HFF-Myc (cell line): ENCODE data around the gene GDI2.

ENCODE experiments used
- DNase-seq: peaks from one replicate; pipeline ENCODE4 v3.0.0-alpha.2; 2011; ENCODE audit warnings: low read depth; ENCODE audit errors: extremely low read depth
- H3K4me3 ChIP-seq: replicated peaks from 2 replicates; pipeline ENCODE4 v1.5.1; 2011; ENCODE audit warnings: low read depth, mild to moderate bottlenecking, control low read depth, low read length
- CTCF ChIP-seq: IDR thresholded peaks from 2 replicates; pipeline ENCODE4 v1.5.1; 2012; ENCODE audit warnings: mild to moderate bottlenecking, low read depth, low read length, control low read depth; ENCODE audit errors: missing control alignments

Gene GDI2

DNA sequence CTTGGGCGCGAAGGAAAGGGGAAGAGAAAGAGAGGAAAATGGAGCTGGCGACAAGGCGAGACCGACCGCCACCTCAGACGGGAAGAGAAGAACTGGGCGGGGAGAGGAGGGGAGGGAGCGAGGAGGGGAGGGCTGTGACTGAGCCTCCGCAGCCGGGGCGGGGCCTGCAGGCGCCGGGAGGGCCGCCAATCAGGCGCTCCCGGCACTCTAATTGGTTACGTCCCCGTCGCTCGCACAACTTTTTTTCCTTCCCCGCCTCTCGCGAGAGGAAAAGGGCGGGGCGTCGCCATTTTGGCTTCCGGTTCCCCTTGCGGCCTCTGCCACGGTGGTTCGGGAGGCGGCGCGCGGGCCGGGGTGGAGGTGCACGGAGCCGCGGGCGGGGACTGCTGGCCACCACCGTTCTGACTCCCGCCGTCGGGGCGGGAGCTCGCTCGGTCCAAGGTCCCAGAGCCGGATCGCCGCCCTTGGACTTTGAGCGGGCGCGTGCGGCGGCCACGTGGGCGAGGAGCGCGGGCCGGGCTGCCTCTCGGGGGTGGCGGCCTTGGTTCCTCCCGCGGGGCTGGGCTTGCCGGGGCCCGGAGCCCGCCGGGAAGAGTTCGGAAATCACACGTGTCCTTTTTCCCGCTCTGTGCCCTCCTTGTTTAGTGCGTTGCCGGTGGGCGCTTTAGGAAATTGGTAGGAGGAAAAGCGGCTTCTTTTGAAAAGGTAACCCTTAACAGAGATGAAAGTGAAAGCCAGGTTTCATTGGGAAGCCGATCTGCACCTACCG lies at the start of gene GDI2:
Gene GDI2 (minus strand): TSS at position 94 of the 769 bp plus-strand sequence. CDS start 176 bp downstream, outside the sequence.
- TF ChIP-seq CTCF: no peak
- H3K4me3 ChIP-seq: peak within 1 kb of the TSS; percentile 90
- DNase-seq: peak; percentile 86

DNA sequence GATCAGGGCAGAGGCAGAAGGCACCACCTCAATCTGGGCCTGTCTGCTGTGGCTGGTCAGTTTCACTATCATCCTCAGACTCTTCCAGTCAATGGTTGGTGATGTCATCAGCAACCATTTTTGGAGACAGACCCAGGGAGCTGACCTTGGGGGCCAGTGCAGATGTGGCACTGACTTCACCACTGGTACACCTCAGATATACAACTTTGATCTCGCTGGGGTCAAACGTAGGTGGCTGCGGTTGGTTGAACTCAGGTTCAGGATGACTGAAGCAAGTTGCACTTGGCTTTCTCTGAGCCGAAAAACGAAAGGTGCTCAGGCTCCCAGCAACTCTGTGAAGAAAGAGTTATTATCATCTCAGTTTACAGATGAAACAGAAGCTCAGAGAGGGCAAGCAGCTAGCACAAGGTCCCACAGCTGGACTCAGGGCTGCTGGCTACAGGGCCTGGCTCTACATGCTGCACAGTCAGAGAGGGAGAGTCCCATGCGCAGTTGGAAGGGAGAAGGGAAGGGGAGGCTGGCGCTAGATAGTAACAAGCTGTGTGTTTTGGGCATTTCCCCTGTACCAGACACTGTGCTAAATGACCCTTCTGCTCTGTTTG lies 49.2 kb upstream of the GDI2 start:
- TF ChIP-seq CTCF: no peak
- H3K4me3 ChIP-seq: no peak overlapping the region
- no peak for DNase-seq

DNA sequence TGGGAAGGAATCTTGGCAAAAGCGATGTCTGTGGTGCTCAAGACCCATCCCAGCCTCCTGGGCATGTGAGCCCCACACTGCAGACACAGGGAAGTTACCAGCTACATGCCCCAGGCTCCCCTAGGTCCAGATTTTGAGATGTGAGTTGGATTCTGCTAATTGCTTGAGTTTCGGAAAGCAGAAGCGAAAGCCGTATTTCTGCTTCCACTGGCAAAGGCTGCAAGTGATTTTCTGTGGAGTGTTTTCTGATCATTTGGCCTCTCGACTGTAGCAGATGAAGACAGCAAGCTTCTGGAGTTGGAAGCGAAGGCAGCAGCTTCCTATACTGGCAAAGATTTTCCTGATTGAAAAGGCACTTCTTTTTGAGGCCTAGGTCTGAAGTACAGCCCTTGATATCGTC lies 46.8 kb upstream of the GDI2 start:
- no peak overlapping the region for H3K4me3 ChIP-seq
- DNase-seq: no peak
- TF ChIP-seq CTCF: no peak

DNA sequence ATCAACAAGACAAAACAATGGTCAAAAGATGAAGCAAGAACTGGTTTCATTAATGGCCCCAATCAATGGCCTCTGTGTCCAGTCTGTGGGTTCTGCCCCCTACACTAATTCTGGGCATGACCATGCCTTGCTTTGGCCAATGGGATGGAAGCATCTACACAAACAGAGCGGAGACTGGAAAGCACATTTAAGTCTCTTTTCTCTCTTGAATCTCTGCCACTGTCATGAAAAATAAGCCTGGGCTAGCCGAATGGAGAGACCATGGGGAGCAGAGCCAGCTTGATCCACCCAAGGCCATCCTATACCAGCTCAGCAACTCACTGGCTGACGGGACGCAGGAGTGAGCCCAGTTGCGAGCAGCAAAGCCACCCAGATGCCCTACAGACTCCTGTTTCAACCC lies 45.6 kb upstream of the GDI2 start:
- no peak for TF ChIP-seq CTCF
- DNase-seq: no peak

GRCh38 chr10:5856701-5857004 lies 43.4 kb upstream of the GDI2 start:
- TF ChIP-seq CTCF: no peak
- DNase-seq: no peak
- no peak overlapping the region for H3K4me3 ChIP-seq

More for the DNA sequence above, 45.6 kb upstream of the GDI2 start:
- no peak overlapping the region for H3K4me3 ChIP-seq

- no peak for TF ChIP-seq CTCF
- DNase-seq: no peak
- H3K4me3 ChIP-seq: no peak overlapping the region
Observed at GRCh38 chr10:5855979-5856700, 42.9 kb upstream of the GDI2 start.
